Mucosa of stomach (tissue), 1 donor: ENCODE measurements around the gene BANF1.

Experiments used
- H3K27me3 ChIP-seq: one replicate; pipeline ENCODE4 v1.7.0; 2013; ENCODE audit warnings: mild to moderate bottlenecking, low read length; ENCODE audit not compliant: control insufficient read depth, insufficient read depth
- H3K36me3 ChIP-seq: one replicate; pipeline ENCODE4 v1.7.0; 2013; ENCODE audit warnings: low read length; ENCODE audit not compliant: control insufficient read depth, insufficient read depth
- H3K4me1 ChIP-seq: one replicate; pipeline ENCODE4 v1.7.0; 2013; ENCODE audit warnings: mild to moderate bottlenecking, low read length; ENCODE audit not compliant: control insufficient read depth, insufficient read depth
- H3K4me3 ChIP-seq: one replicate; pipeline ENCODE4 v1.7.0; 2013; ENCODE audit warnings: low read length
- H3K9ac ChIP-seq: one replicate; pipeline ENCODE4 v1.7.0; 2013; ENCODE audit warnings: mild to moderate bottlenecking, low read length, moderate library complexity
- H3K9me3 ChIP-seq: one replicate; pipeline ENCODE4 v1.7.0; 2013; ENCODE audit warnings: mild to moderate bottlenecking, low read length, moderate library complexity; ENCODE audit not compliant: control insufficient read depth
- donor health status: Pancreatic carcinoma.

The BANF1 gene

GRCh38 chr11:66051766-66052663 lies 49.7 kb downstream of the BANF1 start, which contains the start of gene SF3B2:
Gene SF3B2 (plus strand): TSS chr11:66052364. CDS start chr11:66052385, 21 bp downstream.
- H3K9me3 ChIP-seq = no peaks in the 10 kb centered on the region
- H3K27me3 ChIP-seq = peaks cover 16% of the 10 kb centered on the region
- peak within 1 kb of the TSS; percentile 76 for H3K4me3 ChIP-seq
- H3K9ac ChIP-seq = peak within 1 kb of the TSS; percentile 95
- peaks cover 13% of the 10 kb centered on the region for H3K36me3 ChIP-seq
- H3K4me1 ChIP-seq = peaks cover 22% of the 10 kb centered on the region

GRCh38 chr11:66052664-66052982 lies 50.3 kb downstream of the BANF1 start:
- Histone ChIP-seq H3K4me1 (peaks cover 22% of the 10 kb centered on the region), H3K4me3 (peak overlapping the region; percentile 76), H3K9me3 (no peaks in the 10 kb centered on the region), H3K36me3 (peaks cover 15% of the 10 kb centered on the region), H3K27me3 (peaks cover 12% of the 10 kb centered on the region), H3K9ac (peak overlapping the region; percentile 95)
